ENCODE results near the gene SUCLG2.

DNA sequence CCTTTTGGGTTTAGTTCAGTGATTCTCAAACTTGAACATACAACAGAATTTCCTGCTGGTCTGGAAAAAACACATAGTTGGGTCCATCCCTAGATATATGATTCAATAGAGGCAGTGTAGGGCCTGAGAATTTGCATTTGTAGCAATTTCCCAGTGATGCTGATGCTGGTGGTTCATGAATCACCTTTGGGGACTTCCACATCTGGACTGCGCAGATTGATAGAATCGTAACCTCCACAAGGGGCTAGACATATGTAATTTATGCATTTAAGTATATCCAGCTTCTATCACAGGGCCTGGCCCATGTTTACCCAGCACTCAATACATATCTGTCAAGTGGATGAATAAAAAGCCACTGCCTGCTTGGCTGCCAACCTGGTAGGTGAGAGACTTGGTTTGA is 33.8 kb upstream of the SUCLG2 start:
- TF ChIP-seq, protein P1, sequence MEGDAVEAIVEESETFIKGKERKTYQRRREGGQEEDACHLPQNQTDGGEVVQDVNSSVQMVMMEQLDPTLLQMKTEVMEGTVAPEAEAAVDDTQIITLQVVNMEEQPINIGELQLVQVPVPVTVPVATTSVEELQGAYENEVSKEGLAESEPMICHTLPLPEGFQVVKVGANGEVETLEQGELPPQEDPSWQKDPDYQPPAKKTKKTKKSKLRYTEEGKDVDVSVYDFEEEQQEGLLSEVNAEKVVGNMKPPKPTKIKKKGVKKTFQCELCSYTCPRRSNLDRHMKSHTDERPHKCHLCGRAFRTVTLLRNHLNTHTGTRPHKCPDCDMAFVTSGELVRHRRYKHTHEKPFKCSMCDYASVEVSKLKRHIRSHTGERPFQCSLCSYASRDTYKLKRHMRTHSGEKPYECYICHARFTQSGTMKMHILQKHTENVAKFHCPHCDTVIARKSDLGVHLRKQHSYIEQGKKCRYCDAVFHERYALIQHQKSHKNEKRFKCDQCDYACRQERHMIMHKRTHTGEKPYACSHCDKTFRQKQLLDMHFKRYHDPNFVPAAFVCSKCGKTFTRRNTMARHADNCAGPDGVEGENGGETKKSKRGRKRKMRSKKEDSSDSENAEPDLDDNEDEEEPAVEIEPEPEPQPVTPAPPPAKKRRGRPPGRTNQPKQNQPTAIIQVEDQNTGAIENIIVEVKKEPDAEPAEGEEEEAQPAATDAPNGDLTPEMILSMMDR (IDR thresholded peaks at IDR 0.05; ENCODE audit: insufficient read depth, low read length), result no peak
- TF ChIP-seq POLR2AphosphoS5 (IDR thresholded peaks at IDR 0.05; ENCODE audit: low read depth) (no peak), SPI1 (IDR thresholded peaks at IDR 0.05; ENCODE audit: borderline replicate concordance, low read depth) (no peak), GABPA (IDR thresholded peaks at IDR 0.05; ENCODE audit: low read depth) (no peak)

Data from HL-60 (cell line).